Mammary epithelial cell (primary cell): ENCODE measurements around the gene IL23R.

Source experiments
- CTCF ChIP-seq, 2 donors: IDR thresholded peaks in 1 of 2; conservative IDR thresholded peaks in 1 of 2; 2 replicates each; pipeline ENCODE4 v1.5.1; 2011 to 2012; ENCODE audit warnings: inconsistent platforms in 2 of 2, low read length in 2 of 2, mild to moderate bottlenecking in 2 of 2, control low read depth in 1 of 2, low read depth in 1 of 2; ENCODE audit not compliant: insufficient read depth in 1 of 2; ENCODE audit errors: extremely low read depth in 1 of 2
- EZH2 ChIP-seq: IDR thresholded peaks from 2 replicates; pipeline ENCODE4 v1.6.1; 2012; ENCODE audit warnings: low read length, inconsistent platforms, borderline replicate concordance

DNA sequence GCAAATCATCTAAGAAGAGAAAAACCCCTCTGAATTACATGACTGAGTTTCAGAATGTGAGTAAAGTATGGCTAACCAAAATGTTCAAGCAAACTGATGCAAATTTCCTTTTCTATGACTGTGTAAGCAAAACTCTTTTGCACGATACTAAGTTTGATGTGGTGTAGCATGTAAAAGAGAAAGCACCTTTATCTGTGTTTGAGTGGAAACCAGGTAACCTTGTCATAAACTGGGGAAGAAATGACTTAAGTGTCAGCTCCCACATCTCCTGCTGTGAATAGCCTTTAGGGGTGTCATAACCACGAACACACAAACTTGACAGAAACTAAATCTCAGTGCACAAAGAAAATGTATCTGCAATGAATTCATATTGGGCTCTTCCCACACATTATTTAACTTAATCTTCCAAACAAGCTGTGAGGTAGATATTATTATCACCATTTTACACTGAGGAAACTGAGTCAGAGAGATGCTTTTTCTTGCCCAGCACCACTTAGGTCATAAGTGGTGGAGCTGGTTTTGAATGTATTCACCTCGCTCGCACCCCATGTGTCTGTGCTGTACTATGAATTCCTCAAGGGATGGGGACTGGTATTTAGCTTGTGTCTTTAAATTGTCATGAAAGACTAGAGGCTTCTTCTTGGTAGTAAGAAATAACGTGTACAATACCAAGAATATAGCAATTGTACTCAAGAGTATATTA lies 108.5 kb downstream of the IL23R start:
- TF ChIP-seq CTCF (conservative IDR thresholded peaks at IDR 0.05 in 1 of 2, IDR thresholded peaks at IDR 0.05 in 1 of 2; ENCODE audit: extremely low read depth in 1 of 2, insufficient read depth in 1 of 2, low read depth in 1 of 2, low read length in 2 of 2) (no peak), EZH2 (no peak)
